H1 (cell line): Measurements from ENCODE around the gene PLCB3. TPM values are rescaled to one million over a fixed set of nuclear protein-coding genes. Genes with fewer than 3 reads are reported as not detected.

Experiments used
- CTCF ChIA-PET: fragments of 300-600 bp; sonication (Branson Sonifier 250); formaldehyde crosslinking; loops from one replicate; lab custom pipeline; 2021; ENCODE audit not compliant: partially characterized antibody; lab: Charles Lee
- POLR2A ChIA-PET: fragments of 300-600 bp; sonication (Branson Sonifier 250); formaldehyde crosslinking; loops from one replicate; lab custom pipeline; 2021; ENCODE audit warnings: inconsistent platforms; ENCODE audit not compliant: partially characterized antibody; lab: Charles Lee
- DNase-seq, 2 experiments: peaks; one replicate each; pipeline versions ENCODE4 v3.0.0 to v3.0.0-alpha.2; 2010 to 2022; ENCODE audit warnings: low spot score in 2 of 2, low read depth in 1 of 2, mixed read lengths in 1 of 2
- FAIRE-seq: peaks from 2 replicates; lab custom pipeline; 2011; peaks lifted over from hg19 to GRCh38; lab: Jason Lieb, UNC
- H2AFZ ChIP-seq: 2 replicates; pipeline ENCODE4 v1.8.1; 2012; ENCODE audit warnings: low read length, inconsistent platforms
- H2AK5ac ChIP-seq: 2 replicates; pipeline ENCODE4 v1.6.1; 2013; ENCODE audit warnings: low read depth, low read length
- H2BK120ac ChIP-seq: replicated peaks from 2 replicates; pipeline ENCODE3; 2013; ENCODE audit warnings: low read depth, low read length, inconsistent platforms
- H2BK12ac ChIP-seq: 2 replicates; pipeline ENCODE4 v1.6.1; 2013; ENCODE audit warnings: low read depth, low read length
- H2BK15ac ChIP-seq: 2 replicates; pipeline ENCODE4 v1.6.1; 2013; ENCODE audit warnings: low read length
- H2BK20ac ChIP-seq: 2 replicates; pipeline ENCODE4 v1.6.1; 2013; ENCODE audit warnings: low read length
- H2BK5ac ChIP-seq: 2 replicates; pipeline ENCODE4 v1.6.1; 2013; ENCODE audit warnings: low read depth, low read length
- H3K14ac ChIP-seq: 2 replicates; pipeline ENCODE4 v1.6.1; 2013; ENCODE audit warnings: inconsistent platforms; ENCODE audit not compliant: insufficient read length
- H3K18ac ChIP-seq: 2 replicates; pipeline ENCODE4 v1.6.1; 2013; ENCODE audit warnings: low read length; ENCODE audit errors: extremely low read depth
- H3K23ac ChIP-seq: 2 replicates; pipeline ENCODE4 v1.6.1; 2013; ENCODE audit warnings: inconsistent platforms; ENCODE audit not compliant: insufficient read length
- H3K23me2 ChIP-seq: 2 replicates; pipeline ENCODE4 v1.6.1; 2013; ENCODE audit warnings: low read depth, low read length
- H3K27ac ChIP-seq: 2 replicates; pipeline ENCODE4 v1.6.1; 2011; ENCODE audit warnings: low read depth, low read length, inconsistent platforms
- H3K27me3 ChIP-seq, 4 experiments: replicated peaks in 1 of 4; 1 replicate in 1 of 4; 2 replicates in 3 of 4; pipeline versions ENCODE4 v1.6.1 to v1.8.1; 2011 to 2013; ENCODE audit warnings: low read length in 3 of 4, mild to moderate bottlenecking in 3 of 4, inconsistent platforms in 2 of 4, mixed read lengths in 2 of 4, moderate library complexity in 1 of 4; ENCODE audit not compliant: control insufficient read depth in 3 of 4, insufficient read depth in 3 of 4; ENCODE audit errors: extremely low read depth in 1 of 4
- H3K36me3 ChIP-seq, 4 experiments: 2 replicates each; pipeline versions ENCODE4 v1.6.1 to v1.8.1; 2011 to 2013; ENCODE audit warnings: mild to moderate bottlenecking in 4 of 4, low read length in 3 of 4, moderate library complexity in 2 of 4, control low read depth in 1 of 4, inconsistent platforms in 1 of 4; ENCODE audit not compliant: insufficient read depth in 4 of 4, control insufficient read depth in 2 of 4
- H3K4ac ChIP-seq: replicated peaks from 2 replicates; pipeline ENCODE3; 2013; ENCODE audit warnings: low read length, low read depth, mixed read lengths, inconsistent platforms; ENCODE audit not compliant: insufficient read length
- H3K4me1 ChIP-seq, 4 experiments: replicated peaks in 1 of 4; 1 replicate in 1 of 4; 2 replicates in 3 of 4; pipeline versions ENCODE4 v1.6.1 to v1.8.1; 2011 to 2013; ENCODE audit warnings: low read length in 3 of 4, inconsistent platforms in 2 of 4, mixed read lengths in 1 of 4; ENCODE audit not compliant: insufficient read depth in 4 of 4, control insufficient read depth in 3 of 4
- H3K4me2 ChIP-seq, 2 experiments: 2 replicates each; pipeline versions ENCODE4 v1.6.1 to v1.8.1; 2011 to 2013; ENCODE audit warnings: low read depth in 2 of 2, low read length in 2 of 2, control low read depth in 1 of 2, inconsistent platforms in 1 of 2, mild to moderate bottlenecking in 1 of 2; ENCODE audit not compliant: insufficient read depth in 1 of 2
- H3K4me3 ChIP-seq, 4 experiments: fragments of 200-600, 300-600 bp in 1 of 4; sonication (generic), shearing (Covaris generic), sonication (Bioruptor Twin) in 1 of 4; 2 replicates each; pipeline versions ENCODE4 v1.5.1 to v1.8.1; 2011 to 2016; ENCODE audit warnings: low read length in 4 of 4, low read depth in 3 of 4, control low read depth in 2 of 4, inconsistent platforms in 2 of 4, mild to moderate bottlenecking in 2 of 4, mixed read lengths in 1 of 4, moderate library complexity in 1 of 4; ENCODE audit not compliant: insufficient read depth in 2 of 4; ENCODE audit errors: extremely low read depth in 1 of 4
- H3K56ac ChIP-seq: replicated peaks from 2 replicates; pipeline ENCODE3; 2013; ENCODE audit warnings: low read depth, mild to moderate bottlenecking, mixed read lengths, low read length, inconsistent platforms; ENCODE audit not compliant: insufficient read length
- H3K79me1 ChIP-seq: 2 replicates; pipeline ENCODE4 v1.6.1; 2013; ENCODE audit warnings: low read depth, low read length, control low read depth
- H3K79me2 ChIP-seq, 2 experiments: 2 replicates each; pipeline versions ENCODE4 v1.6.1 to v1.8.1; 2012 to 2013; ENCODE audit warnings: low read length in 2 of 2, mild to moderate bottlenecking in 2 of 2, inconsistent platforms in 1 of 2; ENCODE audit not compliant: insufficient read depth in 2 of 2, control insufficient read depth in 1 of 2
- H3K9ac ChIP-seq, 4 experiments: replicated peaks in 1 of 4; 1 replicate in 1 of 4; 2 replicates in 3 of 4; pipeline versions ENCODE4 v1.6.1 to v1.8.1; 2011 to 2013; ENCODE audit warnings: low read depth in 3 of 4, low read length in 3 of 4, control low read depth in 2 of 4, mild to moderate bottlenecking in 2 of 4, moderate library complexity in 2 of 4, inconsistent platforms in 1 of 4; ENCODE audit errors: extremely low read depth in 1 of 4
- H3K9me3 ChIP-seq, 2 experiments: 2 replicates each; pipeline versions ENCODE4 v1.6.1 to v1.8.1; 2012 to 2013; ENCODE audit warnings: mild to moderate bottlenecking in 2 of 2, moderate library complexity in 2 of 2, control low read depth in 1 of 2, inconsistent platforms in 1 of 2, low read depth in 1 of 2, low read length in 1 of 2, mixed read lengths in 1 of 2; ENCODE audit not compliant: insufficient read depth in 2 of 2
- H4K20me1 ChIP-seq, 2 experiments: replicated peaks in 1 of 2; 2 replicates each; pipeline versions ENCODE3 to v1.8.1; 2011 to 2013; ENCODE audit warnings: inconsistent platforms in 2 of 2, low read length in 2 of 2, mild to moderate bottlenecking in 1 of 2; ENCODE audit not compliant: insufficient read depth in 2 of 2, control insufficient read depth in 1 of 2
- H4K5ac ChIP-seq: 2 replicates; pipeline ENCODE4 v1.6.1; 2013; ENCODE audit warnings: low read length, low read depth, mixed read lengths, inconsistent platforms; ENCODE audit not compliant: insufficient read length
- H4K8ac ChIP-seq: 2 replicates; pipeline ENCODE4 v1.8.0; 2013; ENCODE audit warnings: mild to moderate bottlenecking, moderate library complexity, low read length, inconsistent platforms; ENCODE audit not compliant: insufficient read depth; ENCODE audit errors: extremely low read depth
- H4K91ac ChIP-seq: replicated peaks from 2 replicates; pipeline ENCODE3; 2013; ENCODE audit warnings: low read length, mixed read lengths, inconsistent platforms; ENCODE audit not compliant: insufficient read length
- BACH1 ChIP-seq: IDR thresholded peaks from 2 replicates; pipeline ENCODE4 v1.6.1; 2012; ENCODE audit warnings: low read length, improper control_type of control experiment
- BCL11A ChIP-seq, 2 experiments: IDR thresholded peaks; one replicate each; pipeline ENCODE4 v1.6.1; 2011; ENCODE audit warnings: low read depth in 2 of 2, low read length in 2 of 2, mild to moderate bottlenecking in 2 of 2
- CEBPB ChIP-seq: IDR thresholded peaks from 2 replicates; pipeline ENCODE4 v1.6.1; 2012; ENCODE audit warnings: low read depth, low read length
- CHD1 ChIP-seq: IDR thresholded peaks from 2 replicates; pipeline ENCODE4 v1.6.1; 2012; ENCODE audit warnings: low read depth, low read length, improper control_type of control experiment
- GTF2F1 ChIP-seq: IDR thresholded peaks from 2 replicates; pipeline ENCODE4 v1.6.1; 2012; ENCODE audit warnings: low read depth, low read length, improper control_type of control experiment, borderline replicate concordance
- KDM1A ChIP-seq: fragments of 200-600, 300-600 bp; sonication (generic); IDR thresholded peaks from 2 replicates; pipeline ENCODE4 v1.7.1; 2016; ENCODE audit warnings: mild to moderate bottlenecking, low read length, borderline replicate concordance
- MAFK ChIP-seq: IDR thresholded peaks from 2 replicates; pipeline ENCODE4 v1.6.1; 2012; ENCODE audit warnings: low read depth, mild to moderate bottlenecking, improper control_type of control experiment, low read length
- RAD21 ChIP-seq, 2 experiments: IDR thresholded peaks in 1 of 2; conservative IDR thresholded peaks in 1 of 2; 2 replicates each; pipeline ENCODE4 v1.6.1; 2011; ENCODE audit warnings: low read depth in 2 of 2, low read length in 2 of 2, improper control_type of control experiment in 1 of 2, inconsistent platforms in 1 of 2, mild to moderate bottlenecking in 1 of 2, moderate library complexity in 1 of 2
- RFX5 ChIP-seq: IDR thresholded peaks from 2 replicates; pipeline ENCODE4 v1.6.1; 2011; ENCODE audit warnings: low read depth, low read length, improper control_type of control experiment, borderline replicate concordance
- SP4 ChIP-seq: IDR thresholded peaks from 2 replicates; pipeline ENCODE4 v1.6.1; 2012; ENCODE audit warnings: low read length, inconsistent platforms
- SRF ChIP-seq: IDR thresholded peaks from 2 replicates; pipeline ENCODE4 v1.6.1; 2011; ENCODE audit warnings: mild to moderate bottlenecking, low read depth, low read length, moderate library complexity
- TAF7 ChIP-seq: optimal IDR thresholded peaks from 2 replicates; pipeline ENCODE3; 2011; ENCODE audit warnings: low read depth, mild to moderate bottlenecking, inconsistent platforms, low read length, moderate library complexity, borderline replicate concordance
- TBP ChIP-seq: IDR thresholded peaks from 2 replicates; pipeline ENCODE4 v1.6.1; 2011; ENCODE audit warnings: low read depth, low read length, improper control_type of control experiment
- TCF12 ChIP-seq: IDR thresholded peaks from 2 replicates; pipeline ENCODE4 v1.6.1; 2011; ENCODE audit warnings: low read depth, mild to moderate bottlenecking, low read length
- TEAD4 ChIP-seq: IDR thresholded peaks from 2 replicates; pipeline ENCODE4 v1.6.1; 2012; ENCODE audit warnings: low read depth, low read length, inconsistent platforms, mixed read lengths
- WGBS, 2 experiments: shearing (Covaris generic) in 1 of 2; methylation state at CpG; one replicate each; pipeline versions ENCODE4 v1.1.6 to v1.1.7; 2013 to 2015; ENCODE audit warnings: low lambda C conversion rate in 2 of 2, mixed read lengths in 2 of 2, inconsistent platforms in 1 of 2, low coverage in 1 of 2, missing lambda C conversion rate in 1 of 2; ENCODE audit not compliant: insufficient replicate concordance in 2 of 2, insufficient coverage in 1 of 2, insufficient read length in 1 of 2; ENCODE audit errors: extremely low coverage in 1 of 2, missing lambda C conversion rate in 1 of 2; 5-methylcytosine and 5-hydroxymethylcytosine counted together
- polyA plus RNA-seq, 7 experiments: library from polyadenylated mRNA; depleted of rRNA in 3 of 7; stranded (reverse) in 5 of 7; unstranded in 2 of 7; fragments of >200 nt in 5 of 7; fragments of 200-250 nt in 2 of 7; gene quantifications; 1 replicate in 5 of 7; 2 replicates in 1 of 7; 4 replicates in 1 of 7; pipeline versions ENCODE4 v1.2.1 to v1.2.3, GENCODE V29; 2011 to 2013; ENCODE audit warnings: missing spikeins in 2 of 7, mixed read lengths in 2 of 7
- total RNA-seq: library from RNA; stranded (reverse); fragmentation: NEBNext Ultra II Directional; extraction: Animal tissue kit (Norgen Biotek cat#: 25700); gene quantifications from 2 replicates; pipeline ENCODE4 v1.2.1, GENCODE V29; 2021

The PLCB3 gene
- total and polyA plus RNA-seq, 2 of the 8 experiments (the other 6 are each of a cell fraction or from before 2014, with no cell fraction given) = 47.2 to 104 TPM

DNA sequence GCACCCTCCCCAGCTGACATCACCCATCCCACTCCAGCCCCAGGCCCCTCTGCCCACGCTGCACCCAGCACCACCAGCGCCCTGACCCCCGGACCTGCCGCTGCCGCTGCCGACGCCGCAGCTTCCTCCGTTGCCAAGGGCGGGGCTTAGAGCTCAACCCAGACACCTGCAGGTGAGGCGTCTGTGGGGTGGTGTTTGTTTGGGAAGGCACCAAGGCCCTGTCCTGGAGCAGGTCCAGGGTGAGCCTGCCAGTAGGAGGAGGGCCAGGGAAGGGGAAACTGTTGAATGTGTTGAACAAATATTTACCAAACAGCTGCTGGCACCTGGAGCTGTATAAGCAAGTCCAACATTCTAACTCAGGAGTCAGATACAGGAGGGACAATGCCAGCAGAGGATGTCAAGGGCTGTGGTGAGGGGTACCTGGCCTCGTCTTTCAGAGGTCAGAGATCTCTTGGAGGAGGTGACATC lies 13.8 kb upstream of the PLCB3 start:
- no peak overlapping the region for H3K56ac ChIP-seq
- no peak for TF ChIP-seq TBP
- no peak for TF ChIP-seq SP4
- no peak for TF ChIP-seq CEBPB
- no peak for TF ChIP-seq RFX5
- no peak for TF ChIP-seq BACH1
- no peak for TF ChIP-seq BCL11A (IDR thresholded peaks at IDR 0.05; ENCODE audit: low read depth in 2 of 2, low read length in 2 of 2)
- TF ChIP-seq GTF2F1 = no peak
- TF ChIP-seq TCF12 = no peak
- no peak for TF ChIP-seq TEAD4
- no peak for TF ChIP-seq RAD21 (IDR thresholded peaks at IDR 0.05 in 1 of 2, conservative IDR thresholded peaks at IDR 0.05 in 1 of 2; ENCODE audit: low read depth in 2 of 2, low read length in 2 of 2)
- no peak for TF ChIP-seq KDM1A
- TF ChIP-seq SRF = no peak
- no peak for TF ChIP-seq MAFK
- TF ChIP-seq TAF7 = no peak
- no peak for TF ChIP-seq CHD1

More for the DNA sequence above, 13.8 kb upstream of the PLCB3 start:
- Histone ChIP-seq H2AK5ac (no peak overlapping the region), H4K20me1 (peaks cover 0 to 8% of the 10 kb centered on the region in 2 experiments), H3K23me2 (peaks cover 18% of the 10 kb centered on the region), H3K9ac (no peak overlapping the region), H3K14ac (no peak overlapping the region), H3K23ac (no peak overlapping the region), H2BK15ac (no peak overlapping the region), H3K27me3 (peaks cover 0 to 6% (median 3%) of the 10 kb centered on the region in 4 experiments; a peak in 4 of 7 replicates), H3K4me1 (peaks cover 0 to 12% (median 6%) of the 10 kb centered on the region in 4 experiments; a peak in 6 of 7 replicates), H3K36me3 (peaks cover 0 to 5% (median 1%) of the 10 kb centered on the region in 4 experiments; a peak in 1 of 8 replicates), H2BK5ac (no peak overlapping the region), H3K4me3 (no peak overlapping the region), H3K4ac (no peak overlapping the region), H4K8ac (no peak overlapping the region), H2AFZ (no peak overlapping the region), H3K18ac (no peak overlapping the region), H3K79me1 (no peaks in the 10 kb centered on the region), H2BK12ac (no peak overlapping the region), H3K79me2 (peaks cover 0 to 3% of the 10 kb centered on the region in 2 experiments; a peak in 1 of 4 replicates), H2BK20ac (no peak overlapping the region), H3K27ac (no peak overlapping the region), H4K5ac (no peak overlapping the region), H2BK120ac (no peak overlapping the region), H4K91ac (no peak overlapping the region), H3K4me2 (no peak overlapping the region), H3K9me3 (no peaks in the 10 kb centered on the region)
- WGBS, 2 experiments = 94% methylated on average over 11 of the region's 12 CpGs; no CpG with 5 or more reads in 1 of the 2 experiments
- ChIA-PET CTCF (interaction anchor here (0.6 to 8.6 kb wide), 11 partner anchors 9 to 1495 kb away, joined by 3 to 51 read pairs (median 6); partner anchors contain the start of genes FERMT3, NUDT22, PLCB3 and PPP1R14B), POLR2A (interaction anchor here (1.0 to 11.9 kb wide), 8 partner anchors 9 to 80 kb away, joined by 3 to 190 read pairs (median 4); partner anchors contain the start of genes FKBP2, PLCB3, PPP1R14B and PRDX5)
- FAIRE-seq (no peak), DNase-seq (no peak)
